IPS-15b (cell line): ENCODE results near the gene SPSB2.

Experiments
- H3K27me3 ChIP-seq: one replicate; pipeline ENCODE4 v1.6.1; 2013; ENCODE audit warnings: low read length; ENCODE audit not compliant: control insufficient read depth, insufficient read depth
- H3K36me3 ChIP-seq: one replicate; pipeline ENCODE4 v1.6.1; 2013; ENCODE audit warnings: low read length; ENCODE audit not compliant: control insufficient read depth, insufficient read depth
- H3K4me1 ChIP-seq: one replicate; pipeline ENCODE4 v1.6.1; 2013; ENCODE audit warnings: mild to moderate bottlenecking, low read length; ENCODE audit not compliant: control insufficient read depth, insufficient read depth
- H3K4me3 ChIP-seq: one replicate; pipeline ENCODE4 v1.5.1; 2013; ENCODE audit warnings: low read depth, low read length
- H3K9ac ChIP-seq: one replicate; pipeline ENCODE4 v1.6.1; 2013; ENCODE audit warnings: low read depth, mild to moderate bottlenecking, low read length
- H3K9me3 ChIP-seq: one replicate; pipeline ENCODE4 v1.6.1; 2013; ENCODE audit warnings: mild to moderate bottlenecking, low read length; ENCODE audit not compliant: control insufficient read depth, insufficient read depth

Gene SPSB2

GRCh38 chr12:6831450-6831995, 41.6 kb downstream of the SPSB2 start:
- Histone ChIP-seq H3K4me3 (no peak overlapping the region), H3K9me3 (no peaks in the 10 kb centered on the region), H3K27me3 (peaks cover 2% of the 10 kb centered on the region), H3K4me1 (peaks cover 4% of the 10 kb centered on the region), H3K9ac (no peak overlapping the region), H3K36me3 (peaks cover 36% of the 10 kb centered on the region)

- Histone ChIP-seq H3K27me3 (peaks cover 7% of the 10 kb centered on the region), H3K9me3 (no peaks in the 10 kb centered on the region), H3K36me3 (peaks cover 32% of the 10 kb centered on the region), H3K9ac (no peak overlapping the region), H3K4me3 (no peak overlapping the region), H3K4me1 (peaks cover 4% of the 10 kb centered on the region)
Measured at GRCh38 chr12:6830999-6831398, 42.1 kb downstream of the SPSB2 start.

- Histone ChIP-seq H3K27me3 (peaks cover 9% of the 10 kb centered on the region), H3K9ac (peak overlapping the region; percentile 77), H3K9me3 (no peaks in the 10 kb centered on the region), H3K4me3 (peak overlapping the region; percentile 82), H3K36me3 (peaks cover 32% of the 10 kb centered on the region), H3K4me1 (peaks cover 4% of the 10 kb centered on the region)
Measured at GRCh38 chr12:6830286-6830890, 42.7 kb downstream of the SPSB2 start.

GRCh38 chr12:6829536-6830220, 43.4 kb downstream of the SPSB2 start:
- Histone ChIP-seq H3K4me1 (peaks cover 9% of the 10 kb centered on the region), H3K27me3 (peaks cover 16% of the 10 kb centered on the region), H3K9me3 (no peaks in the 10 kb centered on the region), H3K4me3 (peak overlapping the region; percentile 82), H3K36me3 (peaks cover 32% of the 10 kb centered on the region), H3K9ac (peak overlapping the region; percentile 77)

DNA sequence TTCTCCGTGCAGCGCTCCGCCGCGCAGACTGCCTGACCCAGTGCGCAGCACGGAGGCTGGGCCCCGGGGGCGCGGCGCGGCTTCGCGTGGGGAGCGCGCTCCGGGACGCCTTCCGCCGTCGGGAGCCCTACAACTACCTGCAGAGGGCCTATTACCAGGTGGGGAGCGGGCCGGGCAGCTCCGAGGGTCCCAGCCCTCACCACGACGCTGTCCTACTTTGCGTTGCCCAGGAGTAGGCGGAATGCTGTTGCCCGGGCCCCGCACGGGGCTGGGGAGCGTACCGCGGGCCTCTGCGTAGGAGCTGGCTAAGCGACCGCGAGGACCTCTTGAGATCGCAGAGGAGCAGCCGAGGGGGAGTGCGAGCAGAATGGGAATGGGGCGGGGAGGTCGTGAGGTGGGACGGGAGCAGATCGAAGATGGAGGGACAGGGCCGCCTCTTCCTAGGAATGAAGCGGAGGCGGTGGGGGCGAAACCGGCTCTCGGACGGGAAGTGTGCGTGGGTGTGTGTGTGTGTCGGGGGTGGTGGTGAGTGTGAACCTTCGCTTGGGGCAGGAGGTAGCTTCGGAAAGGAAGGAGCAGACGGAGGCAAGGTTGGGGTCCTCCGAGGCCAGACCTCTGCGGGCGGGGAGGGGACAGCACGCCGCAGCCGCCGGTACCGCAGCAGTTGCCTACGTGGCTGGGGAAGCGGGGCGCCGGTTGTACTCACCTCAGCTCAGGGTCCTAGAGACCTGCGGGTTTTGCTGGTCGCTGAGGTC, 44.1 kb downstream of the SPSB2 start:
- Histone ChIP-seq H3K27me3 (peaks cover 21% of the 10 kb centered on the region), H3K9me3 (no peaks in the 10 kb centered on the region), H3K4me3 (peak overlapping the region; percentile 82), H3K4me1 (peaks cover 9% of the 10 kb centered on the region), H3K36me3 (peaks cover 34% of the 10 kb centered on the region), H3K9ac (peak overlapping the region; percentile 77)

DNA sequence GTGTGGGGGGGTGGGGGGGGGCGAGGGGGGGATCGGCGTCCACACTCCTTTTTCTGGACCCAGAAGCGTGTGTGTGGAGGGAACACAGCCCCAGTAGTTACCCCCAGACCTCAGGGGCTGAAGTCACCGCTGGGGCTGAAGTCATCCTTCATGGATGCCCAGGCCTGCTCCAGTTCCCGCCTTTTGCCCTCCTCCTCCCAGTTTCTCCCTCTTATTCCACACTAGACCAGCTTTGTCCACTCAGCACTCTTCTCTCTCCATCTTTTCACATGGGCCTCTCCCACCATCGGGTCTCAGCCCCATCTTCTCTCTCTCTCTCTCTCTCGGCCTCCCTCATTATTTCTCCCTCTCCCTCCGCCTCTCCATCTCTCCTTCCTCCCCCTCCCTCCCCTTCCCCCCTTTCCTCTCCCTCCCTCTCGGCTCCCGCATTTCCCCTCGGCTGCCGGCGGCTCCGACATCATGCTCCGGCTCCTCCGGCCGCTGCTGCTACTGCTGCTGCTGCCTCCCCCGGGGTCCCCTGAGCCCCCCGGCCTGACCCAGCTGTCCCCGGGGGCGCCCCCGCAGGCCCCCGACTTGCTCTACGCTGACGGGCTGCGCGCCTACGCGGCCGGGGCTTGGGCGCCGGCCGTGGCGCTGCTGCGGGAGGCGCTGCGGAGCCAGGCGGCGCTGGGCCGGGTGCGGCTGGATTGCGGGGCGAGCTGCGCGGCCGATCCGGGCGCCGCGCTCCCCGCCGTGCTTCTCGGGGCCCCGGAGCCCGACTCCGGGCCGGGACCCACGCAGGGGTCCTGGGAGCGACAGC, 44.9 kb downstream of the SPSB2 start, which contains the start of gene P3H3:
P3H3 (plus strand) TSS at position 426 of the 799 bp plus-strand sequence; CDS start at position 460, 34 bp downstream.
- Histone ChIP-seq H3K27me3 (peaks cover 26% of the 10 kb centered on the region), H3K36me3 (peaks cover 31% of the 10 kb centered on the region), H3K4me1 (peaks cover 10% of the 10 kb centered on the region), H3K9ac (peak within 1 kb of the TSS; percentile 77), H3K9me3 (no peaks in the 10 kb centered on the region), H3K4me3 (peak within 1 kb of the TSS; percentile 82)

- no peaks in the 10 kb centered on the region for H3K9me3 ChIP-seq
- H3K4me3 ChIP-seq, result peak overlapping the region; percentile 47
- H3K27me3 ChIP-seq, result peaks cover 31% of the 10 kb centered on the region
- no peak overlapping the region for H3K9ac ChIP-seq
- peaks cover 15% of the 10 kb centered on the region for H3K4me1 ChIP-seq
- H3K36me3 ChIP-seq, result peaks cover 31% of the 10 kb centered on the region
Measured at GRCh38 chr12:6827437-6827911, 45.6 kb downstream of the SPSB2 start.

GRCh38 chr12:6826734-6827436, 46.2 kb downstream of the SPSB2 start:
- Histone ChIP-seq H3K27me3 (peaks cover 37% of the 10 kb centered on the region), H3K9me3 (no peaks in the 10 kb centered on the region), H3K4me3 (peak overlapping the region; percentile 47), H3K9ac (no peak overlapping the region), H3K4me1 (peaks cover 15% of the 10 kb centered on the region), H3K36me3 (peaks cover 27% of the 10 kb centered on the region)

DNA sequence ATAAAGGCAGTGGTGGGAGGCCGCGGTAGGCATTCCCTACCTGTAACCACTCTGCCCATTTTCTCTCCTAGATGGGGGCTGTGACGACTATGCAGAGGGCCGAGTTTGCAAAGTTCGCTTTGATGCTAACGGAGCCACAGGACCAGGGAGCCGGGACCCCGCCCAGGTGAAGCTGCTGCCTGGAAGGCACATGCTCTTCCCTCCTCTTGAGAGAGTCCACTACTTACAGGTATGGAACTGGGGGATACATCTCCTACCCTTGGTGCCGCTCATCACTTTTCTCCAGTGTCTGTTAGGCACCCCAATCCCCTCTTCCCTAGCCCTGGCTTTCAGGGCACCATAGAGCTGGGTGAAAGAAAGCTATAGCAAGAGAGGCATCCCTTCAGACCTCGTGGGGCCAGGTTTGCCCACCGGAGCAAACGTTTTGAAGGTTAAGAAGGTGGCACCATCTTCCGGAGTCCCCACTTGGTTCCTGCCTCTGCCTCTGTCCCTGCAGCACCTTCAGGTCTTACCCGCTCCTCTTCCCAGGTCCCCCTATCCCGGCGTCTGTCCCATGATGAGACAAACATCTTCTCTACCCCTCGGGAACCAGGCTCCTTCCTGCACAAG, 46.9 kb downstream of the SPSB2 start:
- H3K4me1 ChIP-seq, result peaks cover 15% of the 10 kb centered on the region
- H3K9ac ChIP-seq, result no peak overlapping the region
- peaks cover 37% of the 10 kb centered on the region for H3K27me3 ChIP-seq

DNA sequence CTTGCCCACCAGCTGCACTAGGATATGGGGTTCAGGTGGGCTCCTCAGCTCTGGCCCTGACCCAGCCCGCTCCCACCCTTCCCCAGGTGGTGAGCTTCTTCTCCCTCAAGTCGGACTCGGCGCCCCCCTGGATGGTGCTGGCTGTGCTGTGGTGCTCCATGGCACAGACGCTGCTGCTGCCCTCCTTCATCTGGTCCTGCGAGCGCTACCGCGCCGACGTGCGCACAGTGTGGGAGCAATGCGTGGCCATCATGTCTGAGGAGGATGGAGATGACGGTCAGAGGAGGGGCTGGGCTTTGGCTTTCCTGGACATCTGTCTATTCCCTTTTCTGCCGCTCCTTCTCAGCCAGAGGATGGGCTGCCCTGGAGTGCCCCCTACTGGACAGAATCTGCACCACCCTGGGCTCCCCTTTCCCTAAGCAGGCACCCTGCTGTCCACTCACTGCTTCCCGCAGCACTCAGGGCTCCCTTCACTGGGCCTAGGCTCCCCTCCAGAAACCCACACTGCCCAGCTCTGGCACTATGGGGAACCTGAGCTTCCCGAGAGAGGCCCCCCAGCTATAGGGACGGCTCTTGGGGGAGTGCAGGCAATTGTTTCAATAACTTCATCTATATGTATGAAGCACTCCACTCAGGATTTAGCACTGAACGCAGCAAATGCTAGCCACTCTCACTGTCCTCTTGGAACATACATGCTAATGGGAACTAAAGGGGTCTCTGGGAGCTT, 47.5 kb downstream of the SPSB2 start:
- Histone ChIP-seq H3K36me3 (peaks cover 14% of the 10 kb centered on the region), H3K9ac (peak overlapping the region; percentile 60), H3K4me1 (peaks cover 19% of the 10 kb centered on the region)

More for the DNA sequence above, 46.9 kb downstream of the SPSB2 start:
- H3K9me3 ChIP-seq, result no peaks in the 10 kb centered on the region
- H3K4me3 ChIP-seq, result peak overlapping the region; percentile 5
- H3K36me3 ChIP-seq, result peaks cover 20% of the 10 kb centered on the region

More for the DNA sequence above, 47.5 kb downstream of the SPSB2 start:
- Histone ChIP-seq H3K4me3 (peak overlapping the region; percentile 59), H3K9me3 (no peaks in the 10 kb centered on the region), H3K27me3 (peaks cover 37% of the 10 kb centered on the region)
